SK-N-SH (cell line): ENCODE results near the gene MEIS1. TPM values are rescaled to one million over a fixed set of nuclear protein-coding genes. Genes with fewer than 3 reads are reported as not detected.

ENCODE experiments used
- CTCF ChIA-PET: fragments of 300-600, 350-600 bp; formaldehyde crosslinking; extraction: SDS; loops from one replicate; lab custom pipeline; 2021; lab: Yijun Ruan, JAX
- POLR2A ChIA-PET: fragments of 350-600 bp; sonication (Branson Sonifier 250); formaldehyde crosslinking; extraction: SDS; loops from one replicate; lab custom pipeline; 2020; ENCODE audit warnings: antibody characterized with exemption, inconsistent platforms; lab: Yijun Ruan, JAX
- DNase-seq: peaks from one replicate; pipeline ENCODE4 v3.0.0; 2012
- H2AFZ ChIP-seq: fragments of 200-600 bp; sonication (generic); 2 replicates; pipeline ENCODE4 v1.8.1; 2016; ENCODE audit warnings: antibody characterized with exemption, mild to moderate bottlenecking, low read depth
- H3F3A ChIP-seq: fragments of 200-600 bp; sonication (generic); replicated peaks from 2 replicates; pipeline ENCODE3; 2016; ENCODE audit warnings: antibody characterized with exemption, mild to moderate bottlenecking; ENCODE audit not compliant: insufficient read depth
- H3K27ac ChIP-seq, 2 experiments: fragments of 200-500 bp in 1 of 2; fragments of 200-600 bp in 1 of 2; sonication (Bioruptor generic) in 1 of 2; sonication (generic), shearing (Covaris generic) in 1 of 2; 2 replicates each; pipeline versions ENCODE4 v1.5.1 to v1.6.1; 2014 to 2016; ENCODE audit warnings: low read depth in 2 of 2, inconsistent platforms in 1 of 2, low read length in 1 of 2, mild to moderate bottlenecking in 1 of 2, mixed read lengths in 1 of 2
- H3K27me3 ChIP-seq: fragments of 200-600 bp; sonication (generic), shearing (Covaris generic); 2 replicates; pipeline ENCODE4 v1.6.1; 2016; ENCODE audit warnings: mixed run types; ENCODE audit not compliant: insufficient read depth
- H3K36me3 ChIP-seq, 2 experiments: fragments of 200-500 bp in 1 of 2; fragments of 200-600 bp in 1 of 2; sonication (Bioruptor generic) in 1 of 2; sonication (generic) in 1 of 2; replicated peaks in 1 of 2; 2 replicates each; pipeline versions ENCODE3 to v1.5.1; 2014 to 2016; ENCODE audit warnings: low read length in 1 of 2, mild to moderate bottlenecking in 1 of 2; ENCODE audit not compliant: insufficient read depth in 2 of 2, control insufficient read depth in 1 of 2
- H3K4me1 ChIP-seq, 2 experiments: fragments of 200-500 bp in 1 of 2; fragments of 200-600 bp in 1 of 2; sonication (Bioruptor generic) in 1 of 2; sonication (generic), shearing (Covaris generic) in 1 of 2; 2 replicates each; pipeline versions ENCODE4 v1.5.1 to v1.6.1; 2014 to 2016; ENCODE audit warnings: low read depth in 1 of 2, low read length in 1 of 2, mixed run types in 1 of 2; ENCODE audit not compliant: insufficient read depth in 2 of 2, control insufficient read depth in 1 of 2
- H3K4me2 ChIP-seq: fragments of 200-600 bp; sonication (generic), shearing (Covaris generic); 2 replicates; pipeline ENCODE4 v1.6.1; 2017; ENCODE audit warnings: mixed run types
- H3K4me3 ChIP-seq, 2 experiments: fragments of 200-500 bp in 1 of 2; fragments of 200-600 bp in 1 of 2; sonication (Bioruptor generic) in 1 of 2; sonication (generic), shearing (Covaris generic) in 1 of 2; 2 replicates each; pipeline versions ENCODE4 v1.5.1 to v1.8.1; 2014 to 2016; ENCODE audit warnings: low read depth in 2 of 2, inconsistent platforms in 1 of 2, low read length in 1 of 2, mild to moderate bottlenecking in 1 of 2, mixed read lengths in 1 of 2, moderate library complexity in 1 of 2
- H3K79me2 ChIP-seq: fragments of 200-600 bp; sonication (generic); 2 replicates; pipeline ENCODE4 v1.8.1; 2017; ENCODE audit warnings: mild to moderate bottlenecking; ENCODE audit not compliant: insufficient read depth
- H3K9ac ChIP-seq: fragments of 200-600 bp; sonication (generic); 2 replicates; pipeline ENCODE4 v1.6.1; 2017; ENCODE audit warnings: mixed run types
- H3K9me2 ChIP-seq: fragments of 200-600 bp; sonication (generic); 2 replicates; pipeline ENCODE4 v1.6.1; 2017; ENCODE audit warnings: mixed run types
- H3K9me3 ChIP-seq: fragments of 200-600 bp; sonication (generic); 2 replicates; pipeline ENCODE4 v1.6.1; 2017; ENCODE audit warnings: mixed run types, mild to moderate bottlenecking, moderate library complexity
- H4K20me1 ChIP-seq: fragments of 200-600 bp; sonication (generic); 2 replicates; pipeline ENCODE4 v1.6.1; 2017; ENCODE audit warnings: mild to moderate bottlenecking, mixed run types; ENCODE audit not compliant: insufficient read depth
- EP300 ChIP-seq, 2 experiments: IDR thresholded peaks; 2 replicates each; pipeline versions ENCODE4 v1.4.0 to v1.6.1; 2012; ENCODE audit warnings: borderline replicate concordance in 1 of 2, low read depth in 1 of 2, low read length in 1 of 2
- EZH2phosphoT487 ChIP-seq: fragments of 200-600 bp; sonication (generic); IDR thresholded peaks from 2 replicates; pipeline ENCODE4 v1.6.1; 2017; ENCODE audit warnings: low read depth, mixed run types, mild to moderate bottlenecking, antibody characterized with exemption, moderate library complexity, borderline replicate concordance
- FOXJ3 ChIP-seq: sonication (generic); formaldehyde crosslinking; IDR thresholded peaks from 2 replicates; pipeline ENCODE4 v1.5.1; 2020; ENCODE audit warnings: mild to moderate bottlenecking, missing genetic modification reagents
- GABPA ChIP-seq: IDR thresholded peaks from 2 replicates; pipeline ENCODE4 v1.4.0; 2012; ENCODE audit warnings: low read depth, mild to moderate bottlenecking
- MEF2A ChIP-seq: IDR thresholded peaks from 2 replicates; pipeline ENCODE4 v1.4.0; 2012; ENCODE audit warnings: low read depth, borderline replicate concordance
- NFIC ChIP-seq: IDR thresholded peaks from 2 replicates; pipeline ENCODE4 v1.4.0; 2012; ENCODE audit warnings: borderline replicate concordance
- NRF1 ChIP-seq: IDR thresholded peaks from 2 replicates; pipeline ENCODE4 v1.6.1; 2012; ENCODE audit warnings: low read depth, mild to moderate bottlenecking, low read length
- PBX3 ChIP-seq: IDR thresholded peaks from 2 replicates; pipeline ENCODE4; 2012
- RCOR1 ChIP-seq: fragments of 150-350 bp; IDR thresholded peaks from 2 replicates; pipeline ENCODE4 v1.6.1; 2017; ENCODE audit warnings: antibody characterized with exemption, low read length
- RXRA ChIP-seq: IDR thresholded peaks from 2 replicates; pipeline ENCODE4 v1.4.0; 2012; ENCODE audit warnings: low read depth, mild to moderate bottlenecking, borderline replicate concordance
- SIN3A ChIP-seq: IDR thresholded peaks from 2 replicates; pipeline ENCODE4 v1.6.1; 2012; ENCODE audit warnings: low read depth, mild to moderate bottlenecking, low read length, moderate library complexity, borderline replicate concordance
- TEAD4 ChIP-seq: IDR thresholded peaks from 2 replicates; pipeline ENCODE4 v1.4.0; 2012; ENCODE audit warnings: mild to moderate bottlenecking, borderline replicate concordance; ENCODE audit not compliant: insufficient read depth
- WGBS: methylation state at CpG from one replicate; pipeline ENCODE4 v1.1.6; 2017; ENCODE audit warnings: low lambda C conversion rate; 5-methylcytosine and 5-hydroxymethylcytosine counted together
- polyA plus RNA-seq, 3 experiments: library from polyadenylated mRNA; depleted of rRNA; stranded (reverse); fragments of >200 nt; gene quantifications; 2 replicates each; pipeline ENCODE4 v1.2.3, GENCODE V29; 2012
- TF ChIP-seq, protein P1 (sequence below): IDR thresholded peaks from 2 replicates; pipeline ENCODE4 v1.4.0; 2012; ENCODE audit warnings: low read depth

MEIS1 gene
- polyA plus RNA-seq, 1 of the 3 experiments (the other 2 are of a cell fraction), result 16.9 TPM

DNA sequence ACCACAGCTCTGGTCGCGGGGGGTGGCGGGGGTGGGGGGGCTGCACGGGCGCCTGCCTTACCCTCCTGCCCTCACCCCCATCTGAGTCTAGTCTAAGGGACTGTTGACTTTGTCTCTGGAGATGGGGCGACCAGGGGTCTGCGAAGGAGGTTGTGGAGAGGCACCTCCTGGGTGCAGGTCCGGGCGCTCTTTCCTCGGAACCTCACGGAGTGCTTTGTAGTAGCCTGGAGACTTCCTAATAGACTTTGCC lies 141.3 kb downstream of the MEIS1 start:
- TF ChIP-seq MEF2A, result no peak
- TF ChIP-seq EZH2phosphoT487, result no peak
- no peak for TF ChIP-seq TEAD4
- TF ChIP-seq NRF1, result no peak
- TF ChIP-seq RXRA, result no peak
- TF ChIP-seq RCOR1, result no peak
- no peak for TF ChIP-seq EP300 (IDR thresholded peaks at IDR 0.05; ENCODE audit: borderline replicate concordance in 1 of 2, low read depth in 1 of 2, low read length in 1 of 2)
- no peak for TF ChIP-seq NFIC
- Histone ChIP-seq H3K9me2 (no peaks in the 10 kb centered on the region), H3K4me3 (no peak overlapping the region), H3K27ac (no peak overlapping the region), H2AFZ (no peak overlapping the region), H3K9me3 (no peaks in the 10 kb centered on the region), H3K9ac (no peak overlapping the region), H4K20me1 (no peaks in the 10 kb centered on the region), H3K36me3 (peaks cover 4 to 16% of the 10 kb centered on the region in 2 experiments), H3K4me1 (peaks cover 5 to 18% of the 10 kb centered on the region in 2 experiments; a peak in 2 of 4 replicates), H3K27me3 (no peaks in the 10 kb centered on the region), H3K79me2 (no peaks in the 10 kb centered on the region), H3F3A (peaks cover 14% of the 10 kb centered on the region), H3K4me2 (no peak overlapping the region)
- ChIA-PET CTCF (interaction anchor here (0.7 to 4.6 kb wide), 12 partner anchors 17 to 1455 kb away, joined by 3 to 35 read pairs (median 5); partner anchors contain the start of gene MEIS1), POLR2A (interaction anchor here (0.9 kb wide), 1 partner anchor 142 kb away, joined by 4 read pairs; the partner anchor contains the start of gene MEIS1)
- no peak for DNase-seq
- 94% methylated on average over 5 of the region's 11 CpGs for WGBS

- no peak for DNase-seq
- ChIA-PET POLR2A (interaction anchor here (0.9 kb wide), 1 partner anchor 142 kb away, joined by 4 read pairs; the partner anchor contains the start of gene MEIS1), CTCF (interaction anchor here (0.7 to 4.6 kb wide), 14 partner anchors 18 to 1454 kb away, joined by 3 to 35 read pairs (median 4); partner anchors contain the start of gene MEIS1)
- no peak overlapping the region for H3K4me2 ChIP-seq
- no peaks in the 10 kb centered on the region for H4K20me1 ChIP-seq
- peaks cover 4 to 11% of the 10 kb centered on the region in 2 experiments for H3K36me3 ChIP-seq
- no peak overlapping the region for H3K9ac ChIP-seq
- 88% methylated on average over 35 of the region's 37 CpGs for WGBS
- no peaks in the 10 kb centered on the region for H3K27me3 ChIP-seq
- TF ChIP-seq EZH2phosphoT487 (no peak), PBX3 (no peak), GABPA (no peak), SIN3A (no peak), FOXJ3 (CRISPR knock-in tag) (no peak)
- TF ChIP-seq, protein P1, sequence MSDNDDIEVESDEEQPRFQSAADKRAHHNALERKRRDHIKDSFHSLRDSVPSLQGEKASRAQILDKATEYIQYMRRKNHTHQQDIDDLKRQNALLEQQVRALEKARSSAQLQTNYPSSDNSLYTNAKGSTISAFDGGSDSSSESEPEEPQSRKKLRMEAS, result no peak
- no peak overlapping the region for H3K27ac ChIP-seq
- no peak overlapping the region for H3K4me3 ChIP-seq
- H3K9me3 ChIP-seq, result no peaks in the 10 kb centered on the region
- peaks cover 5 to 18% of the 10 kb centered on the region in 2 experiments; a peak in 2 of 4 replicates for H3K4me1 ChIP-seq
- H3F3A ChIP-seq, result peaks cover 14% of the 10 kb centered on the region
- no peaks in the 10 kb centered on the region for H3K9me2 ChIP-seq
- H2AFZ ChIP-seq, result no peak overlapping the region
- H3K79me2 ChIP-seq, result no peaks in the 10 kb centered on the region
These were observed 141.8 kb downstream of the MEIS1 start for GRCh38 chr2:66576561-66577320.
